22Rv1 (cell line): ENCODE measurements around the gene TOP3B.

ENCODE experiments used
- CTCF ChIP-seq: fragments of 450-650 bp; IDR thresholded peaks from 2 replicates; pipeline ENCODE4 v1.5.1; 2017; ENCODE audit warnings: mild to moderate bottlenecking
- ZFX ChIP-seq: fragments of 450-650 bp; IDR thresholded peaks from 2 replicates; pipeline ENCODE4 v1.6.1; 2017; ENCODE audit warnings: antibody characterized with exemption, borderline replicate concordance

- TF ChIP-seq CTCF = no peak
- TF ChIP-seq ZFX = no peak
Observed at GRCh38 chr22:21958360-21959273, 24.0 kb downstream of the TOP3B start.
